WTC11 (cell line): ENCODE results near the gene RGS11.

Experiments used
- ATF3 ChIP-seq: sonication (generic); formaldehyde crosslinking; conservative IDR thresholded peaks from 2 replicates; pipeline ENCODE4 v1.8.1; 2022; ENCODE audit warnings: mild to moderate bottlenecking, missing genetic modification reagents
- CTCF ChIP-seq: fragments of 200-600 bp; IDR thresholded peaks from 2 replicates; pipeline ENCODE4 v1.8.0; 2022; ENCODE audit warnings: antibody characterized with exemption
- GTF2I ChIP-seq: fragments of 250-450 bp; sonication (Bioruptor Pico); conservative IDR thresholded peaks from 2 replicates; pipeline ENCODE4 v1.4.0; 2021; ENCODE audit warnings: mild to moderate bottlenecking
- IRF2 ChIP-seq: sonication (generic); formaldehyde crosslinking; IDR thresholded peaks from 2 replicates; pipeline ENCODE4 v1.8.0; 2022; ENCODE audit warnings: low read depth, missing genetic modification reagents, borderline replicate concordance
- JUN ChIP-seq: sonication (generic); formaldehyde crosslinking; IDR thresholded peaks from 2 replicates; pipeline ENCODE4 v1.8.0; 2023; ENCODE audit warnings: mild to moderate bottlenecking, missing genetic modification reagents
- NR2C2 ChIP-seq: sonication (generic); formaldehyde crosslinking; IDR thresholded peaks from 2 replicates; pipeline ENCODE4 v1.8.0; 2022; ENCODE audit warnings: mild to moderate bottlenecking, missing genetic modification reagents
- NR3C1 ChIP-seq: sonication (generic); formaldehyde crosslinking; conservative IDR thresholded peaks from 2 replicates; pipeline ENCODE4 v1.8.1; 2023; ENCODE audit warnings: low read depth, mild to moderate bottlenecking, missing genetic modification reagents
- RELA ChIP-seq: sonication (generic); formaldehyde crosslinking; IDR thresholded peaks from 2 replicates; pipeline ENCODE4 v1.8.1; 2022; ENCODE audit warnings: missing genetic modification reagents, mild to moderate bottlenecking, borderline replicate concordance
- SP1 ChIP-seq: sonication (generic); formaldehyde crosslinking; conservative IDR thresholded peaks from 2 replicates; pipeline ENCODE4 v1.8.1; 2022; ENCODE audit warnings: missing genetic modification reagents
- ZNF317 ChIP-seq: sonication (generic); formaldehyde crosslinking; IDR thresholded peaks from 2 replicates; pipeline ENCODE4 v1.8.1; 2023; ENCODE audit warnings: low read depth, mild to moderate bottlenecking, moderate library complexity, missing genetic modification reagents, borderline replicate concordance
- TF ChIP-seq, protein P1 (sequence below): sonication (generic); formaldehyde crosslinking; IDR thresholded peaks from 2 replicates; pipeline ENCODE4 v1.8.0; 2022; ENCODE audit warnings: mild to moderate bottlenecking, missing genetic modification reagents

- no peak for TF ChIP-seq SP1 (CRISPR knock-in tag)
- TF ChIP-seq, protein P1, sequence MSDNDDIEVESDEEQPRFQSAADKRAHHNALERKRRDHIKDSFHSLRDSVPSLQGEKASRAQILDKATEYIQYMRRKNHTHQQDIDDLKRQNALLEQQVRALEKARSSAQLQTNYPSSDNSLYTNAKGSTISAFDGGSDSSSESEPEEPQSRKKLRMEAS (CRISPR knock-in tag) = no peak
- TF ChIP-seq CTCF = no peak
- no peak for TF ChIP-seq GTF2I (CRISPR knock-in tag)
- no peak for TF ChIP-seq NR3C1 (CRISPR knock-in tag)
- no peak for TF ChIP-seq ATF3 (CRISPR knock-in tag)
- TF ChIP-seq JUN (CRISPR knock-in tag) = no peak
- no peak for TF ChIP-seq RELA (CRISPR knock-in tag)
- TF ChIP-seq ZNF317 = no peak
- no peak for TF ChIP-seq IRF2 (CRISPR knock-in tag)
- TF ChIP-seq NR2C2 (CRISPR knock-in tag) = no peak
These were observed 33.7 kb upstream of the RGS11 start for GRCh38 chr16:309476-309875.
